ENCODE measurements around the gene C11orf58. TPM values are rescaled to one million over a fixed set of nuclear protein-coding genes. Genes with fewer than 3 reads are reported as not detected.

The C11orf58 gene
- total RNA-seq, 1 donor from 2014 or later: 188 TPM

DNA sequence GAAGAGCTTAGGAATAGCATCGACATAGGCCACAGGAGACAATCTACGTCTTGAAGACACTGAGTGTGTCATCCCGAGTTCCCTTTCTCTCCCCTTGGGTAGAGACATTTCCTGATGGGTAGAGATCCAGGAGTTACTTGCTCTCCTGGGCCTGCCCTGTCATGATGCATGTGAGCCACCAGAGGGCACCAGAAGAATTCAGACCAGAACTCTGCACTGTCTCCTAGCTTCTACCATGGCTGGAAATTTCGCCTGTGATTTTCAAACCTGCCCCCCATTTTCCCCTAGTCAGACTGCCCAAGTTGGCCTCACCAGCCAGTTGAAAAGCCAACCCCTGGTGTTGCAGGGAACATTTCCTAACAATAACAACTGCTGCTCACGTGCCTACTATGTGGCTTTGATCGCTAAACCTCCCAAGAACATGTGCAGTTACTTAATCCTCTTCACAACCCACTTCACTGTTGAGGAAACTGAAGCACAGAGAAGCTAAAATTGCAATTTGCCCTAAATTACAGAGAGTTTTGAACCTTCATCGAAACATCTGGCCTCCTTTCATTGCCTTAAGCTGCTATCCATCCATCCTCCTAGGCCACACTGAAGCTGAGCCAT, 47.2 kb downstream of the C11orf58 start:
- DNase-seq: no peak

DNA sequence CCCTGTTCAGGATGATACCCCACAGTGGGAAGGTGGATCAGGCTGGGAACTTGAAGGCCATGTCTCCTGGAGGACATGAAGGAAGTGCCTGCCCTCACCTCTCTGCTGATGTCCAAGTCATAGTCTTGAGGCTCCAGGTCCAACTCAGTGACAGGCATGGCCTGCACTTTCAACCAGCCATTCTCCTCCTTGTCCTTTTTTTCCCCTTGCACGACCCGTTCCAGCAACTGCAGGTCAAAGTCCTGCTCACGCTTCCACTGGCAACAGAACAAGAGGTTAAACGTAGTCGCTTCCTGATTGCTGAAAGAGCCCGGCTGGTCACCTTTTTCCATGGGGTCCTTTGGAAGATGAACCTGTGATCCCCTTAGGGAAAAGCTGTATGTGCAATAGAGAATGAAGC, 47.7 kb downstream of the C11orf58 start:
- no peak for DNase-seq

- DNase-seq: no peak
These were observed 48.7 kb downstream of the C11orf58 start for GRCh38 chr11:16787035-16787742.

DNA sequence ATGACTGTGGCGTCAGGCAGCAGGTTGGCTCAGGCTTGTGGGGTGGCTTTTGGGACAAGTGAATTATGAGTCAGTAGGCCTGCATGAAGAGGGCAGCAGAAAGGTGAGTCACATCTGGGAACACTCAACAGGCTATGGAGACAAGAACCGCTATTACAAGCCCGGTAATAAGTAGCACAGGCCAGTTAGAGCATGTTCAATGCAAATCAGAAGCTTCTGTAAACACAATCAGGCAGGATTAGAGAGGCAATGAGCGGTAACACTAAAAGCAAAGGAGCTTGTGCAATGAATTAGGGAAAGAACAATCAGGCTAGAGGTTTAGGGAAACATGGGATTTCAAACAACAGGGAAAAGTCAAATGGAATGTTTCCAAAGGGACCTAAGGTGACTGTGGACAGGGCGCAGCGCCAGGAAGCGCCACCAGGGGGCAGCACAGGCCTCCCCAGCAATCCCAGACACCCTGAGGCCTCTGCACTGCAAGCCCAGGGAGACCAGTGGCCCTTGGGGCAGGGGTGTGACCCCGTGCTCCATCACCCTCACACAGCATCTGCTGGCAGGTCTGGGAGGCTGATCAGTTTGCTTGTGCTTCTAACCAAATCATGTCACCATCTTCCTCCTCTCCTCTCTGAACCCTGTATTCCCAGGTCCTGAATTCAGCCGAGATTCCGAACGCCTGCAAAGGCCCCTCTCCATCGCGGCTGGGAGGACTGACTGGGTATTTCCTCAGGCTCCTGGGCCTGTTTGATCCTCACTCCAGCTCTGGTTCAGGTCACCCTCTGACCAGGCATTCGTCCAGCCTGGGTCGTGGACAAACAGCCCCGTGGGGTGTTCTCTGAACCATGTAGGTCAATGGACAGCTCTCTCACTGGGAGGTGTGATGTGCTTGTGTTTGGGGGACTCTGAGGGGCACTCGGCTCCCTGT, 50.0 kb downstream of the C11orf58 start:
- DNase-seq: peak; percentile 27

DNA sequence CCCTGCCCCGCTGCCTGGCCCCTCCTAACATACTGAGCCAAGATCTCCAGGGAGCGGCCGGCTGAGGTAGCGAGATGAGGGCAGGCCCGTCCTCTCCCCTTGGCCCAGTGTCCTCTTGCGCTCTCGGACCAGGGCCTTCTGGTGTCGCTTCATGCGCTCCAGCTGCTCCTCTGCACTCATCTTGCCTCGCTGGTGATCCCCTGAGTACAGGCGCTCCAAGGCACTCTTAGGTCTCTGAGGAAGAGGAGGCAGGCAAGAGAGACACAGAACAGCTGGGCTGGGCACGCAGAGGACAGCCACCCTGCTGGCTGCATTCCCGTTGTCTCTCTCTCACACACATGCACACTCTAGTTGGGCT, 50.6 kb downstream of the C11orf58 start:
- DNase-seq: no peak

GRCh38 chr11:16789560-16790485, 51.4 kb downstream of the C11orf58 start:
- DNase-seq: no peak

DNA sequence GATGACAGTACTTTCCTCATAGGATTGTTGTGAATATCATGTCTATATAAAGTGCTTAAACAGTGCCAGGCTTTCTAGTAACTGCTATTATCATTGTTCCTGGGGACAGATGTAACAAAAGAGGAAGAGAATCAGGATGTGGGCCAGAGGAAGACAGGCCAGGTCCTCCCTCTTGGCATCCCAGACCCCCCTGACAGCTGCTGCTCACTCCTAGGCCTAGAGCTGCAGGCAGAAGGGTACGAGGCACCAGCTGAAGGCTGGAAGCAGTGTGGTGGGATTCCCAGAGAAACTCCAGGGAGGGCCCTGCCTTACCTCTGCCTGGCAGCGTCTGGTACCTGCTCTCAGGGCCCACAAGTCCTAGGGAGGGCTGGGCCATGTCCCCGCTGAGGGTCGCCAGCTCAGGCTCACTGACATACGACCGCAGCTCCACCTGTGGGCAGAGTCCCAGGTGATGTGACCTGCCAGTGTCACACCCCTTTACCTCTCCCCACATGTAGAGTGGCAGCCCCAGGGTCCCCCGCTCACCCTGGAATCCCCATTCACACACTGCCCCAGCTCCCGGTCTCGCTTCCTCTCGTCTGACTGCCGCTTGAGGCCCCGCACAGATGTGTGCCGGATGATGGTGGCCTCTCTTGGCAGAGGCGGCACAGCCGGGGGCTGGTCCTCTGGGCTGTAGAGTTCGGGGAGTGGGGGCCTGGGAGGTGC, 52.2 kb downstream of the C11orf58 start:
- DNase-seq: no peak

GRCh38 chr11:16791191-16791961, 52.9 kb downstream of the C11orf58 start:
- DNase-seq: no peak

DNA sequence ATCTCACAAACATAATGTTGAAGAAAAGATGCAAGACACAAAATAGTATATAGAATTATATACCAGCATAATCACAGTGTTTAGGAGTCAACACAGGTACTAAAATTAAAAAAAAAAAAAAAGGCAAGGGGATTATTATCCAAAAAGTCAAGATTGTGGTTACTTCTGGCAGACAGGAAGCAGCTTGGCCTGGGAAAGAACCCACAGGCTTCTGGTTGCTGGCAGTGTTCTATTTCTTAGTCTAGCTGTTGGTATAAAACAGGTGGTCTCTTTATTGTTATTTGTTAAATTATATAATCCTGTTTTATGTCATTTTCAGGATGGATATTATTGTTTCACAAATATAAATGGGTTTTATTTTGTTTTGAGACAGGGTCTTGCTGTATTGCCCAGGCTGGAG, 54.0 kb downstream of the C11orf58 start:
- no peak for DNase-seq

GRCh38 chr11:16793009-16793408, 54.6 kb downstream of the C11orf58 start:
- DNase-seq: no peak

GRCh38 chr11:16793511-16793910, 55.1 kb downstream of the C11orf58 start:
- DNase-seq: no peak

GRCh38 chr11:16794047-16794818, 55.8 kb downstream of the C11orf58 start:
- no peak for DNase-seq

- no peak for DNase-seq
These were observed 56.7 kb downstream of the C11orf58 start for GRCh38 chr11:16795146-16795545.

DNA sequence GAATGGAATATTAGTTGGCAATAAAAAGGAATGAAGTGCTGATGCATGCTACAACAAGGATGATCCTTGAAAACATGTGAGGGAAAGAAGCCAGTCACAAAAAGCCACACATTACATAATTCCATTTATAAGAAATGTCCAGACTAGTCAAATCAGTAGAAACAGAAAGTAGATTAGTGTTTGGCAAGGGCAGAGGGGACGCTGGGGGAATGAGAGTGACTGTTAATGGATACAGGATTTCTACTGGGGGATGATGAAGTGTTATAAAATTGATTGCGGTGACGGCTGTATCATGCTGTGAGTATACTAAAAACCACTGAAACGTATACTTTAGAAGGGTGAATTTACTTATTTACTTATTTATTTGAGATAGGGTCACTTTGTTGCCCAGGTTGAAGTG, 57.9 kb downstream of the C11orf58 start:
- DNase-seq: no peak

DNA sequence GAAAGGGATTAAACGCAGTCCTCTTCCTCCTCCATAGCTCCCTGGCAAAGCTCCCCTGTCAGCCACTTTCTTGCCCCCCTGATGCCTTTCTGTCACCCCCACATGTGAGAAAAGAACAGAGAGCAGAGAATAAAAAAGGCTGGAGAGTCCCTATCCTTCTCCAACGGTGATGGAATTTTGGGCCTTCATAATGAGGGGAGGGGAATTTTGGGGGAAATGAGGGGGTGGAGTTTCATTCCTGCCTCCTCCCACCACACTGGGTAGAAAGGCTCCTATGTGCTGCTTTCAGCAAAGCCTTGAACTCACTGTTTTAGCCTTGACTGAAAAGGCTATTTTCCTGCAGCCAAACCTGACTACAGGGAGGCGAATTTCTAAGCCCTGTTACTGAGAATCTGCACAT, 59.3 kb downstream of the C11orf58 start:
- DNase-seq: no peak

- no peak for DNase-seq
These were observed 60.8 kb downstream of the C11orf58 start for GRCh38 chr11:16799221-16799620.

DNA sequence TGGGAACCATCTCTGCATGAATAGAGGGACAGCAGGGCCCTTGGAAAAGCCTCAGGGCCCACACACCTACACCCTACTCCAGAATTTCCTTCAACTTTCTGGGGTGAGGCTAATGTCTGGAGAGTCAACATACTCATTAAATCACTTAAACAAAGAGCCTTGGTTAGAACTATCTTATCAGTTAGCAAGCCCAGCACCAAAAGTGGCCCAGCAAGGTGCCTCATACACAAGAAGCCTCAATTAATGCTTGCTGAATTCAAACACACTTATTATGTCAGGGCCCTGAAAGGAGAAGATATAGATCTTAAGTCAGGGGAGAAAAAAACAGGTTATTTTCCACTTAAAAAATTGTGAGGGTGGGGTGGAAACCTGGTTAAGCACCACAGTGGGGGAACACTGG, 61.4 kb downstream of the C11orf58 start:
- DNase-seq: no peak

DNA sequence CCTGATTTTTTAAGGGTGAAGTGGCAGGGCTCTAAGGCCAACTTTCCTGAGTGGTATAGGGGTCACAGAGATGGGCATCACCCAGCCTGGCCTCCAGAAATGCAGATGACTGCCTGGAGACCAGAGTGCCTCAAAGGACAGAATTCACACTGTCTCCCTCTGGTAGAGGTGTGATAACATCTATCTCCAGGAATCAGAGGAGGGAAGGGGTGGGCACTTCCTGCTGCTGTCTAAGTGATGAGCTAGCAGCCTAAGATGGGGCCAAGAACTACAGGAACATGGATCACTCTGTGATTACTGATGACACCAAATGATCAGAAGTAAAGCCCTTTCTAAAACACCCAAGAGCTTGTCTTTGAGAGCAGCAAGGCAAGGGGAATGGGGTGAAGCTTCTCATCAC, 61.9 kb downstream of the C11orf58 start:
- no peak for DNase-seq

GRCh38 chr11:16801288-16801980, 63.0 kb downstream of the C11orf58 start:
- DNase-seq: no peak

Measured in skin of body (tissue), 2 donors.